ENCODE data around the gene VEGFD.

DNA sequence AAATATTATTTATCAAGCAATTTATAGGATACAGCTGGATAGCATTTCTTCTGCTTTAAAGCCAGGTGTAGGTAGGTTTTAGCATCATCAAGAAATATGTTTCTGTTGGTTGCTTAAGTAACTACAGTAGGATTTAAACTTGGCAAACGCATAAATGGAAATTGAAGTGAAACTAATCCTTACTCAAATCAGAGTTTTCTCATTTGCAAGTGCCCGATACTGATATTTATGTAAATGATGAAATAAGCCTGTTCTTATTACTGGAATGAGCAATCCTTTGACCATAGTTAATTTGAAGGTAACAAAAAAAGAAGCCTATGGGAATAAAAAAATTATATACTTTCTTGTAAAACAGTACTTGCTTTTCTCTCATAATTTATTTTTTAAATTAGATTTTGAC is 25.7 kb downstream of the VEGFD start:
- TF ChIP-seq, protein P1, sequence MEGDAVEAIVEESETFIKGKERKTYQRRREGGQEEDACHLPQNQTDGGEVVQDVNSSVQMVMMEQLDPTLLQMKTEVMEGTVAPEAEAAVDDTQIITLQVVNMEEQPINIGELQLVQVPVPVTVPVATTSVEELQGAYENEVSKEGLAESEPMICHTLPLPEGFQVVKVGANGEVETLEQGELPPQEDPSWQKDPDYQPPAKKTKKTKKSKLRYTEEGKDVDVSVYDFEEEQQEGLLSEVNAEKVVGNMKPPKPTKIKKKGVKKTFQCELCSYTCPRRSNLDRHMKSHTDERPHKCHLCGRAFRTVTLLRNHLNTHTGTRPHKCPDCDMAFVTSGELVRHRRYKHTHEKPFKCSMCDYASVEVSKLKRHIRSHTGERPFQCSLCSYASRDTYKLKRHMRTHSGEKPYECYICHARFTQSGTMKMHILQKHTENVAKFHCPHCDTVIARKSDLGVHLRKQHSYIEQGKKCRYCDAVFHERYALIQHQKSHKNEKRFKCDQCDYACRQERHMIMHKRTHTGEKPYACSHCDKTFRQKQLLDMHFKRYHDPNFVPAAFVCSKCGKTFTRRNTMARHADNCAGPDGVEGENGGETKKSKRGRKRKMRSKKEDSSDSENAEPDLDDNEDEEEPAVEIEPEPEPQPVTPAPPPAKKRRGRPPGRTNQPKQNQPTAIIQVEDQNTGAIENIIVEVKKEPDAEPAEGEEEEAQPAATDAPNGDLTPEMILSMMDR (IDR thresholded peaks at IDR 0.05; ENCODE audit: low read length): no peak
- TF ChIP-seq EZH2 (optimal IDR thresholded peaks at IDR 0.05; ENCODE audit: low read depth, low read length) (no peak), EZH2phosphoT487 (IDR thresholded peaks at IDR 0.05; ENCODE audit: low read length) (no peak)
